A549 (cell line): ENCODE measurements around the gene PHF21B. TPM values are rescaled to one million over a fixed set of nuclear protein-coding genes. Genes with fewer than 3 reads are reported as not detected.

Experiments
- ATAC-seq, 2 experiments: fragments of 200-7000 bp in 1 of 2; fragments of >200 bp in 1 of 2; cut with Nextera tagmentation in 1 of 2; cut with Tn5 transposase in 1 of 2; 3 replicates each; pipeline versions ENCODE4 v1.8.0 to v1.9.1; 2018 to 2020; ENCODE audit warnings: mild to moderate bottlenecking in 1 of 2, moderate library complexity in 1 of 2
- CTCF ChIA-PET: fragments of 300-600 bp; sonication (Branson Sonifier 250); formaldehyde crosslinking; extraction: SDS; loops from one replicate; lab custom pipeline; 2021; ENCODE audit warnings: antibody characterized with exemption, inconsistent platforms; lab: Yijun Ruan, JAX
- POLR2A ChIA-PET: fragments of 350-600 bp; formaldehyde crosslinking; extraction: SDS; loops from one replicate; lab custom pipeline; 2021; ENCODE audit warnings: antibody characterized with exemption, inconsistent platforms; lab: Yijun Ruan, JAX
- DNase-seq, 2 experiments: peaks; one replicate each; pipeline versions ENCODE4 v3.0.0 to v3.0.0-alpha.2; 2011 to 2016; ENCODE audit warnings: low read depth in 1 of 2, low spot score in 1 of 2
- FAIRE-seq: peaks from 2 replicates; lab custom pipeline; 2011; peaks lifted over from hg19 to GRCh38; lab: Jason Lieb, UNC
- H3K27ac ChIP-seq, 2 experiments: fragments of >200 bp; sonication (Bioruptor Twin); formaldehyde crosslinking; 3 replicates each; pipeline ENCODE4 v1.5.1; 2016 to 2017
- H3K4me1 ChIP-seq: fragments of >200 bp; sonication (Bioruptor Twin); formaldehyde crosslinking; 3 replicates; pipeline ENCODE4 v1.6.1; 2016
- H3K4me2 ChIP-seq: fragments of >200 bp; sonication (Bioruptor Twin); formaldehyde crosslinking; 3 replicates; pipeline ENCODE4 v1.6.1; 2016
- H3K4me3 ChIP-seq: fragments of >200 bp; sonication (Bioruptor Twin); formaldehyde crosslinking; 3 replicates; pipeline ENCODE4 v1.5.1; 2016
- H3K9me3 ChIP-seq: fragments of >200 bp; sonication (Bioruptor Twin); formaldehyde crosslinking; 3 replicates; pipeline ENCODE4 v1.6.1; 2016
- BCL3 ChIP-seq: fragments of >200 bp; sonication (Bioruptor Twin); formaldehyde crosslinking; IDR thresholded peaks from 3 replicates; pipeline ENCODE4 v1.6.1; 2016
- BHLHE40 ChIP-seq: IDR thresholded peaks from 2 replicates; pipeline ENCODE4 v1.6.1; 2012; ENCODE audit warnings: low read depth, low read length, inconsistent platforms
- CEBPB ChIP-seq, 2 experiments: fragments of >200 bp in 1 of 2; sonication (Bioruptor Twin) in 1 of 2; formaldehyde crosslinking in 1 of 2; IDR thresholded peaks; 2 replicates each; pipeline ENCODE4 v1.6.1; 2012 to 2016
- CHD2 ChIP-seq: fragments of 150-350 bp; IDR thresholded peaks from 2 replicates; pipeline ENCODE4 v1.6.1; 2014; ENCODE audit warnings: low read length; ENCODE audit not compliant: partially characterized antibody
- CHD4 ChIP-seq: fragments of 200-600 bp; sonication (generic); IDR thresholded peaks from 2 replicates; pipeline ENCODE4 v1.6.1; 2016; ENCODE audit warnings: antibody characterized with exemption, mild to moderate bottlenecking, borderline replicate concordance
- EHMT2 ChIP-seq: fragments of 200-600 bp; sonication (generic); IDR thresholded peaks from 2 replicates; pipeline ENCODE4 v1.6.1; 2016; ENCODE audit warnings: antibody characterized with exemption, low read depth, mild to moderate bottlenecking, moderate library complexity
- ESRRA ChIP-seq: fragments of 150-350 bp; IDR thresholded peaks from 2 replicates; pipeline ENCODE4 v1.6.1; 2014; ENCODE audit warnings: mild to moderate bottlenecking, low read length, borderline replicate concordance
- HES2 ChIP-seq: fragments of >200 bp; sonication (Bioruptor Twin); formaldehyde crosslinking; IDR thresholded peaks from 2 replicates; pipeline ENCODE4 v1.6.1; 2016
- JUN ChIP-seq, 2 experiments: fragments of >200 bp; sonication (Bioruptor Twin); formaldehyde crosslinking; IDR thresholded peaks; 2 replicates in 1 of 2; 3 replicates in 1 of 2; pipeline ENCODE4 v1.6.1; 2016 to 2017
- NPAS2 ChIP-seq: fragments of 250-450 bp; sonication (Bioruptor Pico); IDR thresholded peaks from 2 replicates; pipeline ENCODE4 v1.8.0; 2022; ENCODE audit warnings: mild to moderate bottlenecking, moderate library complexity, borderline replicate concordance
- PBX3 ChIP-seq: IDR thresholded peaks from 2 replicates; pipeline ENCODE4 v1.6.1; 2012
- POLR2A ChIP-seq: IDR thresholded peaks from 2 replicates; pipeline ENCODE4 v1.6.1; 2012; ENCODE audit warnings: mild to moderate bottlenecking, low read length
- POLR2AphosphoS2 ChIP-seq: conservative IDR thresholded peaks from 2 replicates; pipeline ENCODE4 v1.6.1; 2012; ENCODE audit warnings: low read length, improper control_type of control experiment, inconsistent platforms
- RAD21 ChIP-seq, 2 experiments: fragments of >200 bp in 1 of 2; sonication (Bioruptor Twin) in 1 of 2; formaldehyde crosslinking in 1 of 2; IDR thresholded peaks in 1 of 2; conservative IDR thresholded peaks in 1 of 2; 2 replicates in 1 of 2; 3 replicates in 1 of 2; pipeline ENCODE4 v1.6.1; 2012 to 2018; ENCODE audit warnings: inconsistent platforms in 1 of 2
- RCOR1 ChIP-seq: fragments of 150-350 bp; IDR thresholded peaks from 2 replicates; pipeline ENCODE4 v1.6.1; 2014; ENCODE audit warnings: antibody characterized with exemption, low read length, low read depth
- RFX5 ChIP-seq: fragments of 450-650 bp; IDR thresholded peaks from 2 replicates; pipeline ENCODE4 v1.7.1; 2014; ENCODE audit warnings: antibody characterized with exemption, mild to moderate bottlenecking, moderate library complexity
- SREBF2 ChIP-seq: fragments of 450-650 bp; IDR thresholded peaks from 2 replicates; pipeline ENCODE4 v1.6.1; 2014; ENCODE audit warnings: mild to moderate bottlenecking, moderate library complexity
- ZC3H11A ChIP-seq: fragments of 450-650 bp; IDR thresholded peaks from 2 replicates; pipeline ENCODE4 v1.6.1; 2014; ENCODE audit warnings: antibody characterized with exemption, mild to moderate bottlenecking
- ZSCAN20 ChIP-seq: fragments of 250-450 bp; sonication (Bioruptor Pico); IDR thresholded peaks from 2 replicates; pipeline ENCODE4 v1.8.0; 2022; ENCODE audit warnings: mild to moderate bottlenecking, moderate library complexity
- WGBS: methylation state at CpG from one replicate; pipeline ENCODE4 v1.1.6; 2017; ENCODE audit errors: missing lambda C conversion rate; 5-methylcytosine and 5-hydroxymethylcytosine counted together
- polyA plus RNA-seq, 4 experiments: library from polyadenylated mRNA; depleted of rRNA in 3 of 4; stranded (reverse); fragments of >200 nt; fragmentation: RNase III in 1 of 4; extraction: RNeasy Plus Mini Kit Qiagen cat#74134 plus additional on column Dnase treatment in 1 of 4; gene quantifications; 2 replicates in 3 of 4; 3 replicates in 1 of 4; pipeline ENCODE4 v1.2.3, GENCODE V29; 2011 to 2017
- TF ChIP-seq, protein P1 (sequence below): IDR thresholded peaks from 2 replicates; pipeline ENCODE4 v1.6.1; 2012; ENCODE audit warnings: low read depth, borderline replicate concordance
- TF ChIP-seq, protein P2 (sequence below): fragments of 250-450 bp; sonication (Bioruptor Pico); IDR thresholded peaks from 2 replicates; pipeline ENCODE4 v1.5.0; 2020; ENCODE audit warnings: low read depth, mild to moderate bottlenecking, moderate library complexity
- TF ChIP-seq, protein P3 (sequence below): fragments of 150-350 bp; IDR thresholded peaks from 2 replicates; pipeline ENCODE4 v1.6.1; 2014; ENCODE audit warnings: low read depth, mild to moderate bottlenecking, low read length
- TF ChIP-seq, protein P4 (sequence below): IDR thresholded peaks from 2 replicates; pipeline ENCODE4 v1.6.1; 2012

PHF21B gene
- polyA plus RNA-seq, 2 of the 4 experiments (the other 2 are of a cell fraction), result 0.50 to 0.70 TPM

DNA sequence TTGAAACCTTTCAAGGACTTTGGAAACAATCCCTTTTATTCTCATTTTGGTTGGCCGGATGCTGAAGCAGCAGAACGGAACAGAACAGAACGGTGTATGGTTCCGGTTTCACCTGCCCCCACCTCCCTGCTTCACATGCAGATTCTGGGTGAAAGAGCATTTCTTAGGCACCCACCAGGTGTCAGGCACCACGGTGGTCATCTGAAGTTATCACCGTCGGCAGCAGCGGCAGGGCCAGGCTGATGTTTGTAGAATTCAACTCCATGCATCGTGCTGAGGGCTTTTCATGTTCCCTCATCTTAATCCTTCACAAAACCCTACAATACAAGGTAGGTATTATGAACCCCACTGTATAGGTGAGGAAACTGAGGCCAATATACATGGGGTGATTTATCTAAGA lies 13.6 kb upstream of the PHF21B start:
- POLR2A ChIA-PET, result no interaction called here
- CTCF ChIA-PET, result no interaction called here
- TF ChIP-seq RCOR1, result no peak
- TF ChIP-seq CEBPB (IDR thresholded peaks at IDR 0.05), result no peak
- FAIRE-seq (no peak), DNase-seq (no peak), ATAC-seq (no peak)
- Histone ChIP-seq H3K4me2 (no peak overlapping the region), H3K9me3 (no peaks in the 10 kb centered on the region), H3K27ac (no peak overlapping the region), H3K4me1 (no peaks in the 10 kb centered on the region), H3K4me3 (no peak overlapping the region)
- WGBS, result 57% methylated on average over 9 of the region's 9 CpGs

GRCh38 chr22:45019861-45020655 lies 10.3 kb upstream of the PHF21B start:
- Histone ChIP-seq H3K4me3 (no peak overlapping the region), H3K9me3 (no peaks in the 10 kb centered on the region), H3K4me2 (no peak overlapping the region), H3K27ac (no peak overlapping the region), H3K4me1 (no peaks in the 10 kb centered on the region)
- ChIA-PET POLR2A (interaction anchor here (0.6 kb wide), 1 partner anchor 66 kb away, joined by 3 read pairs; no protein-coding TSS in a partner anchor), CTCF (no interaction called here)
- ATAC-seq (peak; percentile 71 to 84), DNase-seq (no peak), FAIRE-seq (no peak)
- TF ChIP-seq JUN (IDR thresholded peaks at IDR 0.05) (no peak), ZC3H11A (no peak), RCOR1 (no peak), SREBF2 (no peak), EHMT2 (no peak), RFX5 (no peak), PBX3 (no peak), CEBPB (IDR thresholded peaks at IDR 0.05) (no peak), BHLHE40 (no peak), ESRRA (no peak)
- TF ChIP-seq, protein P1, sequence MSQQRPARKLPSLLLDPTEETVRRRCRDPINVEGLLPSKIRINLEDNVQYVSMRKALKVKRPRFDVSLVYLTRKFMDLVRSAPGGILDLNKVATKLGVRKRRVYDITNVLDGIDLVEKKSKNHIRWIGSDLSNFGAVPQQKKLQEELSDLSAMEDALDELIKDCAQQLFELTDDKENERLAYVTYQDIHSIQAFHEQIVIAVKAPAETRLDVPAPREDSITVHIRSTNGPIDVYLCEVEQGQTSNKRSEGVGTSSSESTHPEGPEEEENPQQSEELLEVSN, result no peak
- TF ChIP-seq, protein P2, sequence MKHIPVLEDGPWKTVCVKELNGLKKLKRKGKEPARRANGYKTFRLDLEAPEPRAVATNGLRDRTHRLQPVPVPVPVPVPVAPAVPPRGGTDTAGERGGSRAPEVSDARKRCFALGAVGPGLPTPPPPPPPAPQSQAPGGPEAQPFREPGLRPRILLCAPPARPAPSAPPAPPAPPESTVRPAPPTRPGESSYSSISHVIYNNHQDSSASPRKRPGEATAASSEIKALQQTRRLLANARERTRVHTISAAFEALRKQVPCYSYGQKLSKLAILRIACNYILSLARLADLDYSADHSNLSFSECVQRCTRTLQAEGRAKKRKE, result no peak
- 47% methylated on average over 10 of the region's 16 CpGs for WGBS

GRCh38 chr22:45014654-45015053 lies 4.8 kb upstream of the PHF21B start:
- Histone ChIP-seq H3K4me3 (no peak overlapping the region), H3K4me1 (no peaks in the 10 kb centered on the region)
- 54% methylated on average over 4 of the region's 4 CpGs for WGBS
- TF ChIP-seq BCL3 (no peak), ZC3H11A (no peak), ZSCAN20 (CRISPR knock-in tag) (no peak), HES2 (no peak), CEBPB (IDR thresholded peaks at IDR 0.05) (no peak), RAD21 (conservative IDR thresholded peaks at IDR 0.05 in 1 of 2, IDR thresholded peaks at IDR 0.05 in 1 of 2) (no peak), POLR2A (no peak), CHD4 (no peak), RCOR1 (no peak), CHD2 (no peak), POLR2AphosphoS2 (no peak), NPAS2 (CRISPR knock-in tag) (no peak)
- TF ChIP-seq, protein P3, sequence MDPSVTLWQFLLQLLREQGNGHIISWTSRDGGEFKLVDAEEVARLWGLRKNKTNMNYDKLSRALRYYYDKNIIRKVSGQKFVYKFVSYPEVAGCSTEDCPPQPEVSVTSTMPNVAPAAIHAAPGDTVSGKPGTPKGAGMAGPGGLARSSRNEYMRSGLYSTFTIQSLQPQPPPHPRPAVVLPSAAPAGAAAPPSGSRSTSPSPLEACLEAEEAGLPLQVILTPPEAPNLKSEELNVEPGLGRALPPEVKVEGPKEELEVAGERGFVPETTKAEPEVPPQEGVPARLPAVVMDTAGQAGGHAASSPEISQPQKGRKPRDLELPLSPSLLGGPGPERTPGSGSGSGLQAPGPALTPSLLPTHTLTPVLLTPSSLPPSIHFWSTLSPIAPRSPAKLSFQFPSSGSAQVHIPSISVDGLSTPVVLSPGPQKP, result no peak
- TF ChIP-seq, protein P4, sequence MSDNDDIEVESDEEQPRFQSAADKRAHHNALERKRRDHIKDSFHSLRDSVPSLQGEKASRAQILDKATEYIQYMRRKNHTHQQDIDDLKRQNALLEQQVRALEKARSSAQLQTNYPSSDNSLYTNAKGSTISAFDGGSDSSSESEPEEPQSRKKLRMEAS, result no peak
- TF ChIP-seq, all 56 proteins: peak for 0
- FAIRE-seq, result no peak
- no peak for DNase-seq
- Histone ChIP-seq H3K4me2 (no peak overlapping the region), H3K27ac (no peak overlapping the region), H3K9me3 (no peaks in the 10 kb centered on the region)
- POLR2A ChIA-PET, result no interaction called here
- ATAC-seq, result 0 out of 6 replicates have a peak, but pooled peaks of 1 of the 2 experiments have one; percentile 26
- CTCF ChIA-PET, result no interaction called here
